T-helper 1 cell treated with Interleukin-12 subunit alpha and Interleukin-12 subunit beta and Interleukin-4 antibody, amounts not matched to agents 30 ng/mL and 1 ng/mL, for 36 hours (primary cell): ENCODE results near the gene WASL. TPM values are rescaled to one million over a fixed set of nuclear protein-coding genes. Genes with fewer than 3 reads are reported as not detected.

ENCODE experiments used
- intact Hi-C: fragments of 100-400 bp; cut with micrococcal nuclease; formaldehyde crosslinking; loops from one replicate; pipeline ENCODE4 v1.15.1; 2024
- total RNA-seq: library from RNA; stranded (reverse); gene quantifications from 2 replicates; pipeline ENCODE4 v1.2.3, GENCODE V29; 2022

The WASL gene
- total RNA-seq, 1 donor from 2014 or later: 8.5 TPM

GRCh38 chr7:123635551-123636359 is 113.0 kb downstream of the WASL start:
- intact Hi-C loops: loop anchor here (1.0 to 10.0 kb wide), 2 partner anchors 230 to 1219 kb away; no protein-coding TSS in a partner anchor

- intact Hi-C loops: loop anchor here (5.0 to 10.0 kb wide), 2 partner anchors 163 to 1221 kb away; no protein-coding TSS in a partner anchor
These were observed 114.7 kb downstream of the WASL start for GRCh38 chr7:123634011-123634573.

- intact Hi-C loops: loop anchor here (5.0 to 10.0 kb wide), 2 partner anchors 164 to 1221 kb away; no protein-coding TSS in a partner anchor
These were observed 115.2 kb downstream of the WASL start for GRCh38 chr7:123633553-123633952.

- intact Hi-C loops: loop anchor here (5.0 to 10.0 kb wide), 2 partner anchors 164 to 1222 kb away; no protein-coding TSS in a partner anchor
These were observed 116.0 kb downstream of the WASL start for GRCh38 chr7:123632808-123633207.

Other genes starting within 250 kb of the WASL start
- gene IQUB, start 214.4 kb downstream of the WASL start, total RNA-seq: 0.10 TPM in 1 of 2 replicates, not detected in the other
- gene NDUFA5, start 191.2 kb downstream of the WASL start, total RNA-seq: 52.1 and 52.3 TPM in 2 replicates
- not detected in 2 replicates for gene ASB15, start 147.2 kb downstream of the WASL start, total RNA-seq
- gene LMOD2, start 93.1 kb downstream of the WASL start, total RNA-seq: not detected in 2 replicates
- 0.51 TPM in 1 of 2 replicates, not detected in the other for gene HYAL4, start 96.2 kb upstream of the WASL start, total RNA-seq
- not detected in 2 replicates for gene SPAM1, start 176.2 kb upstream of the WASL start, total RNA-seq